NCI-H1092 treated with DMSO at 0.1 percent for 48 hours (cell line): ENCODE measurements around the gene AOC1.

ENCODE experiments used
- DNase-seq: peaks from one replicate; lab custom pipeline; 2025; lab: John Stamatoyannopoulos, UW

AOC1 gene

DNA sequence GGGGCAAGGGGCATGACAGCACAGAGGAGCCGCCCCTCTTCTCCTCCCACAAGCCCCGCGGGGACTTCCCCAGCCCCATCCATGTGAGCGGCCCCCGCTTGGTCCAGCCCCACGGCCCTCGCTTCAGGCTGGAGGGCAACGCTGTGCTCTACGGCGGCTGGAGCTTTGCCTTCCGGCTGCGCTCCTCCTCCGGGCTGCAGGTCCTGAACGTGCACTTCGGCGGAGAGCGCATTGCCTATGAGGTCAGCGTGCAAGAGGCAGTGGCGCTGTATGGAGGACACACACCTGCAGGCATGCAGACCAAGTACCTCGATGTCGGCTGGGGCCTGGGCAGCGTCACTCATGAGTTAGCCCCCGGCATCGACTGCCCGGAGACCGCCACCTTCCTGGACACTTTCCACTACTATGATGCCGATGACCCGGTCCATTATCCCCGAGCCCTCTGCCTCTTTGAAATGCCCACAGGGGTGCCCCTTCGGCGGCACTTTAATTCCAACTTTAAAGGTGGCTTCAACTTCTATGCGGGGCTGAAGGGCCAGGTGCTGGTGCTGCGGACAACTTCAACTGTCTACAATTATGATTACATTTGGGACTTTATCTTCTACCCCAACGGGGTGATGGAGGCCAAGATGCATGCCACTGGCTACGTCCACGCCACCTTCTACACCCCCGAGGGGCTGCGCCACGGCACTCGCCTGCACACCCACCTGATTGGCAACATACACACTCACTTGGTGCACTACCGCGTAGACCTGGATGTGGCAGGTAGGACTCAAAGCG lies 5.1 kb downstream of the AOC1 start:
- DNase-seq, result no peak

DNA sequence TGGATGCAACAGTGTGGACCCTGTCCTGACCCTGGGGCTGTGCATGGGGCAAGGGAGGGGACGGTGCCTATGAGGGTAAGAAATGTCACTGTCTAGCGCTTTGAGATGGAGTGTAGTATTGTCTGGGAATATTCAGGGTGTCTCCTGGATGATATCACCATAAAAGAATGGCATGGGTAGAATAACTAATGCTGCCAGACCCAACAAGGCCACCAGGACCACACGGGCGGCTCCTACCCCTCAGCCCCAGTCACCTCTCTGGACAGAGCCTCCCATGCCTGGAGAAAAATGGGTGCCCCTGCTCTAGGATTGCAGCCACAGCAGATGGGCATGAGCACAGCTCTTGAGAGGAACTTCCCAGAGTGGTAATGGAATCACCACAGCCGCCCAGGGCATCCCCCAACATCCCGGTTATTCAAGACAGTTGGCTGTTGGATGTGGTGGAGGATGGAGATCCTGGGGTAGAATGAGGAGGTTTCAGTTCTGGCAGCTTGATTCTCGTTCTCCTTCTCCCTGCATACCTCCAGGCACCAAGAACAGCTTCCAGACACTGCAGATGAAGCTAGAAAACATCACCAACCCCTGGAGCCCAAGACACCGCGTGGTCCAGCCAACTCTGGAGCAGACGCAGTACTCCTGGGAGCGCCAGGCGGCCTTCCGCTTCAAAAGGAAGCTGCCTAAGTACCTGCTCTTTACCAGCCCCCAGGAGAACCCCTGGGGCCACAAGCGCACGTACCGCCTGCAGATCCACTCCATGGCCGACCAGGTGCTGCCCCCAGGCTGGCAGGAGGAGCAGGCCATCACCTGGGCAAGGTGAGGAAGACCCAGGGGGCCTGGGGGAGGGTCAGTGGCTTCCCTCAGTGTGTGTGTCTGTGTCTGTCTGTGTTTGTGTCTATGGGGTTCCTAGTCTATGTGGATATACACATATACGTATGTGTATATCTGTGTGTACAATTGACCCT lies 6.2 kb downstream of the AOC1 start:
- no peak for DNase-seq

DNA sequence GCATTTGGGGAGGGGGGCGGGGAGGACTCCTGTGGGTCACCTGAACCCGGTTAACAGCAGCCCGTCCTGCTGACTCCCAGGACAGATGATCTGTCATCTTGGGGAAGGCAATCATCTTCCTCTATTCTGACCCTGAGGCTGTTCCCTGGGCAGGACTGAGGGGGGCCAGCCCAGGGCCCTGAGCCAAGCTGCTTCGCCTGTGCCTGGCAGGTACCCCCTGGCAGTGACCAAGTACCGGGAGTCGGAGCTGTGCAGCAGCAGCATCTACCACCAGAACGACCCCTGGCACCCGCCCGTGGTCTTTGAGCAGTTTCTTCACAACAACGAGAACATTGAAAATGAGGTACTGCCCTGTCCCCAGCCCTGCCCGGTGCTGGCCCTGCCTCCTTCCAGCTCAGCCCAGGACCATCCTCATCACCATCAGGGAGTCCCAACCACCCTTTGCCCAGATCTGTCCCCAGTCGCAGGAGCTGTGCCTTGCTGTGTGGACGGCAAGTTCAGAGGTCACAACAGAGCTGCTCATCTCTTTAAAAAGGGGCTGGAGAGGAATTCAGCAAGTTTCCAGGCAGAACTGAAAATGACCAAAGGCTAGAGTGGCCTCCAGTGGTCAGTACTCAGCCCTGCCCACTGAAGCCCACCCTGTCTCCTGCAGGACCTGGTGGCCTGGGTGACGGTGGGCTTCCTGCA lies 8.1 kb downstream of the AOC1 start:
- no peak for DNase-seq

DNA sequence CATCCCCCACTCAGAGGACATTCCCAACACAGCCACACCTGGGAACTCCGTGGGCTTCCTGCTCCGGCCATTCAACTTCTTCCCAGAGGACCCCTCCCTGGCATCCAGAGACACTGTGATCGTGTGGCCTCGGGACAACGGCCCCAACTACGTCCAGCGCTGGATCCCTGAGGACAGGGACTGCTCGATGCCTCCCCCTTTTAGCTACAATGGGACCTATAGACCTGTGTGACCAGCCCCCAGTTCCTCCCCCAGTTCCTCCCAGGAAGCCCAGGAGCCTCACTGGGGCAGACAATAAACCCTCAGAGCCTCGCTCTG lies 8.6 kb downstream of the AOC1 start:
- no peak for DNase-seq

DNA sequence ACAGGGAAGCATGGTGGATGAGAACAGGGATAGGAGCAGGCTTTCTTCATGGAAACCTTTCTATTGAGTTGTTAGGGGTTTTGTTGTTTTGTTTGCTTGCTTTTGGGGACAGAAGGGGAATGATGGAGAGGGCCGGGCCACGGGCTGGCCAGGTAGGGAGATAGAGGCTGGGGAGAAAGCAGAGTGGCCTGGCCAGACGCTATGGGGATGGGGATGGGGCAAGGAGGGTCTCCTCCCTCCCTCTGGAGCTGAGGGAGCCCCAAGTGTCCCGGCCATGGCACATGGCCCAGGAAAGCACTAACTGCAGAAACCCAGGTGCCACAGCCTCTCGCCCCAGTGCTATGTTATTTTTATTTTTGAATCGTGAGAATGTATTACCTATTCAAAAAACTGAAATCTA lies 10.0 kb downstream of the AOC1 start:
- DNase-seq, result no peak

DNA sequence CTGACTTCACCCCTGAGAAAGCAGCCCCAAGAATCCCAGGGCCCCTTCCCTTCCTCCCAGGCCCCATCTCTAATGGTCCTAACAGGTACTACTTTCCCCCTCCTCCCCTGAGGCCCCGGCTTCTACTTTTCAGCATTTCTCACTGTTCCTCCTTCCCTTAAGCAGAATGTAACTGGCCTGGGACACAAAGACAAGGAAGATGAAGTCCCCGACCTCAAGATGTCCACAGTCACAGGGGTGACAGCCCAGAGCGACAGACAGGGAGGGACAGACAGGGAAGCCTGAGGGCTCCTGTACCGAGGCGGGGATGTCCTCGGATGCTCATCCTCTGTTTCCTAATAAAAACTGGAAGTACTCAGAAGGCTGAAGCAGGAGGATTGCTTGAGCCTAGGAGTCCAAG lies 11.6 kb downstream of the AOC1 start:
- DNase-seq, result no peak

DNA sequence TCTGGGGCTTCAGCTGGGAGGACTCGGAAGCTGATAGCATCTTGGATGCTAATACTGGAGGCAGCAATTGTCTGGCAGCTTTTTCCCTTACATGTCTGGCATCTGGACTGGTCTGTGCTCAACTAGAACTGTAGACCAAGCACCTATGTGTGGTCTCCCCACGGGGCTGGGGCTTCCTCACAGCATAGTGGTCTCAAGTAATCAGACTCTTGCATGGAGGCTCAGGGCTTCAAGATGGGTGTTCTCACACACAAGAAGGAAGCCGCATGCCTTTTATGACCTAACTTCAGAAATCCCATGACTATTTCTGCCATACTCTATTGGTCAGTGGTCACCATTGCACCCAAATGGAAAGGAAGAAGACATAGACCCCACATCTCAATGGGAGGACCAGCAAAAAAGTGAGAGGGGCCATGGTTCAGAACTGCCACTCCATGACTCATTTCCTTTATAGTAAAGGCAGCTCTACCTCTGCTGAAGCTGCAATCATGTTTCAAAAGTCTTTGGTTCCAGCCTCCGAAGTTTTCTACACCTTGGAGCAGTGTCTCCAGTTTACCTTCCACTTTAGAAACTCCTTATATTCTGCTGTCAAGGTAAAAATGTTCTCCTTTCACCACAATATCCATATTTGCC lies 14.7 kb downstream of the AOC1 start:
- DNase-seq, result no peak

DNA sequence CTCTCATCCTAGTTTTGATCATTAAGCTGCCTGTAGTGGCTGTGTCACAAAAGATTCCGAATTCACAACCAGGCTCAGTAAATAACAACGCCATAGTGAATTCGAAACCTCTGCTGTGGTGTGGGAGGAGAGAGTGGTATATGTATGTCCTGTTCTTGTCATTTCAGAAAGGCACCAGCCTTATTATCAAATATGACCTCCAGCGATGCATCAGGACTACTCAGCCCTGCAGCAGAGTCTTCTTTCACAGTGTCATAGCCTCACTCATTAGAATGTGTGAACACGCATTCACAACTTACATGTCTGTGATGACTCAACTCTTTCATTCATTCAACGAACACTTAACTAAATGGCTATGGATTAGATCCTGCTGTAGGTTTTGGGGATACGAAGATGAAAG lies 15.3 kb downstream of the AOC1 start:
- no peak for DNase-seq

DNA sequence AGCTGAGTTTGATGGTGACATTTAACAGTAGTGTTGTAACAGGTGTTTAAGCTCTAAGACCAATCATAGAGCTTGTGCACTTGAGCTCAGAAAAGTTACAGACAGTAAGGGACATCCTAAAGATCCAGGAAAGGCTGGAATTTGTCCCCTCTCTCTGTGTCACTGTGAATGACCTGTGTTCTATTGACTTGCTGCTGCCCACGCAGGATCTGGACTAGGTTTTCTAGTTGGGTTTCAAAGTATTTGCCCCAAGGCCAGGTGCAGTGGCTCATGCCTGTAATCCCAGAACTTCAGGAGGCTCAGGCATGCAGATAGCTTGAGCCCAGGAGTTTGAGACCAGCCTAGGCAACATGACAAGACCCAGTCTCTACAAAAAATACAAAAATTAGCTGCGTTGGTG lies 17.1 kb downstream of the AOC1 start:
- DNase-seq, result no peak

DNA sequence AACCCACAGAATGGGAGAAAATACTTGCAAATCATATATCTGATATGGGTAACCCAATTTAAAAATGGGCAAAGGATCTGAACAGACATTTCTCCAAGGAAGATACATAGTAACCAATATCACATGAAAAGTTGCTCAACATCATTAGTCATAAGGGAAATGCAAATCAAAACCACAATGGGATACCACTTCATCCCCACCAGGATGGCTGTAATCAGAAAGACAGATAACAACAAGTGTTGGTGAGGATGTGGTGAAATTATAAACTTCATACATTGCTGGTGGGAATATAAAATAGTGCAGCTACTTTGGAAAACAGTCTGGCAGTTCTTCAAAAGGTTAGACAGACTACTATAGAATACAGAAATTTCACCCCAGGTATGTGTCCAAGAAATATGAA lies 19.3 kb downstream of the AOC1 start:
- DNase-seq, result no peak

DNA sequence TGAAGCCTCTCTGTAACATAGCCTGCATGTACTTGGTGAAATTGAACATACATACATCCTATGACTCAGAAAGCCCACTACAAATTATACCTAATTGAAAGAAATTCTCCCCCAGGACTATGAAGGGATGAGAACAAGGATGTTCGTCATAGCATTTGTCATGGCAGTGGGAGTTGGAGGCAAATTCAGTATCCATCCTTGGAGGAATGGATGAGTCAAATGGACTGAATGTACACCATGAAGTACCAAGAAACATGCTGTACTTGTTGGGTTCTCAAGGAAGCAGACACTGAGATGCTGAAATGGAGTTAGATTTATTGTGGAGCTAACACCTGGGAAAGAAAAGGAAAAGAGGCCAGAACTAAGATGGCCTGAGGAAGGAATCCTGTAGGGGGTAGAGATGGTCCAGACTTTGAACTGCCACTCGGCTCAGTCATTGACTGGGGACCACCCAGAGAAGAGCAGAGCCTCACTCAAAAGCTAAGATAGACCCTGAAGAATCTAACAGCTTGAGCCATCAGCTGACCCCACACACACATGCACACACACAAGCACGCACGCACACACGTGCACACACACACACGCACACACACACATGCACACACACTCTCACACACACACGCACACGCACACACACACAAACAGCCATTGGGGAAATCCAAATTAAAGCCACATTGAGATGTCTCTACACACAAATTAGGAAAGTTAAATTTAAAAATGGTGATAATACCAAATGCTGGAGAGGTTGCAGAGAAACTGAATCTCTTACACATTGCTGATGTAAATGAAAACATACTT lies 22.3 kb downstream of the AOC1 start:
- no peak for DNase-seq

DNA sequence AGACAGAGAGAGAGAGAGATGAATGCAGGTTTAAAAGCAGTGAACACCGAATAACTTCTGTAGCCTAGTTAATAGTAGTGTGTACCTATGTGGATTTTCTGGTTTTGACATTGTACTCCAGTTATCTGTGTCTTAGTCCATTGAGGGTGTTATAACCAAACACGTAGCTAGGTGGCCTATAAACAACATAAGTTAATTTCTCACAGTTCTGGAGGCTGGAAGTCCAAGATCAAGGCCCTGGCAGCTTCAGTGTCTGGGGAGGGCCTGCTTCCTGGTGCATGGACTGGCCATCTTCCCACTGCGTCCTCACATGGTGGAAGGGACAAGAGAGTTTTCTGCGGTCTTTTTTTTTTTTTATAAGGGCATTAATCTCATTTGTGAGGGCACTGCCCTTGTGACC lies 23.5 kb downstream of the AOC1 start:
- no peak for DNase-seq

DNA sequence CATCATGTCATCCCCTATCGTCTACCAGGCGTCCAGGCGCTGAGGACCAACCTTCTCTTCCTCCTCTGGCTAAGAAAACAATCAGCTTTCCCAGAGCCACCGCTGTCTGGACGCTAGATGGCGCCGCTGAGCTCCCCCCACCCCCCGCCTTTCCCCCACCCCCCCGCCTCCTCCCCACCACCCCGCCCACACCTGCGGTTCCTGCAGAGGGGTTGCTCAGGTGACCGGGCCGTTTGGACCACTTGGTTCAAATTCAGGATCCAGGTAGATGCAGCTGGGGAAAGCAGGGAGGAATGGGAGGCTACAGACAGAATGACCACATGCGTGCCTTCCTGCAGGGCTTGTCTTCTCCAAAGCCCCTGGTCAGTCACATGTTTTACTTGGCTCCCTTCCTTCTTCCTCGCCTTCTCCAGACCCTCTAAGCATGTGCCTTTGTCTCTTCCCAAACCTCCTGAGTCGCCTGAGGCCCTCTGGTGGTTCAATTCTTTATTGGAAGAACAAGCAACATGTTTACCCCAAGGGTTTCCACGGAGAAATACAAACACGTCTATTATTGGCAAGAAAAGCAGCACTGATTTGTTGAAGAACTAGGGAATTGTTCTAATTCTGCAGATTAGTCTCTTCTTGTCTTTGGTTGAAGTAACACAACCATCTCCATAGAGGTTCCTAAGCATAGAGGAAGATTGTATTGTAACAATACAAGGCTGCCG lies 24.7 kb downstream of the AOC1 start:
- DNase-seq, result peak; percentile 91

DNA sequence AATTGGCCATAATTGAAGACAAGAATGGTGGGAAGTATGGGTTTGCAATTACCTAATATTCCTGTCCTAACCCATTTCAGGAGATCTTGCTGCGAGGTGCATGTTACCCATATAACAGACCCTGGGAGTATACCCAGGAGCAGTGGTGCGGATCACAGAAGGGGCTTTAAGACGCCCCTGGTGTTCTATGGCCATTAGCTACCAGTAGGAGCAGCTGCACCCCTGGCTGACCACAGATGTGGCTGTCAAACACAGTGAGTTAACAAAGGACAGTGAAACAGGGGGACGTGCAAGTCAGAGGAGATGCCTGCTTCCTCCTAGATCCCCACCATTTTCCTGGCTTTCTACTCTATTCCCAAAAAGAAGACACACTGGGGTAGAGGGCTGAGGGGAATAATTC lies 25.2 kb downstream of the AOC1 start:
- DNase-seq, result peak; percentile 6

DNA sequence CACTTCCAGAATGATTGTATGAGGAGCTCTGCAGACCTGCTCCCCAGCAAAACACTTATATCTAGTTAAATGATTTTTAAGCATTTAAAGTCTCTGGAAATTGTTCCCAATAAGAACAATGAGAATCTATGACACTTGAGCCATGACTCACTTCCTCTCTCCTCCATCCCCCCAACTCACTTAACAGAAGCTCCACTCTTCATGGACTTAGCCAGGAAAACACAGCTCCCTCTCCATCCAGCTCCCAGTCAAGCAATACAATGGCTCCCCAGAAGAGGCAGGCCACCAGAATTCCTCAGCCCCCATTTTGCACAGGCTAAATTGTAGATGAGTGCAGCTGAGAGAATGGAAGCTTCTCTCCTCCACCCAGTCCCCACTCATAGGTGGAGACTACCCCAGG lies 27.0 kb downstream of the AOC1 start:
- DNase-seq, result no peak

DNA sequence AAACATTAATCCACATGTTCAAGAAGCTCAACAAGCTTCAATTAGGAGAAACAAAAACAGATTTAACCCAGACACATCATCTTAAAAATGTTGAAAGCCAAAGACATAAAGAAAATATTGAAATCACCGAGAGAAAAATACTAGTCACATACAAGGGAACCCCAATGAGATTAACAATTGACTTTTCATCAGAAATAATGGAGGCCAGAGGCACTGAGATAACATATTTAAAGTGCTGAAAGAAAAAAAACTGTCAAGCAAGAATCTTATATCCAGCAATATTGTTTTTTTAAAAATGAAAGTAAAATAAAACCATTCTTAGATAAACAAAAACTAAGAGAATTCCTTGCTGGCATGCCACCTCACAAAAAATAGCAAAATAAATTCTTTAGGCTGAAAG lies 28.9 kb downstream of the AOC1 start:
- DNase-seq, result no peak

DNA sequence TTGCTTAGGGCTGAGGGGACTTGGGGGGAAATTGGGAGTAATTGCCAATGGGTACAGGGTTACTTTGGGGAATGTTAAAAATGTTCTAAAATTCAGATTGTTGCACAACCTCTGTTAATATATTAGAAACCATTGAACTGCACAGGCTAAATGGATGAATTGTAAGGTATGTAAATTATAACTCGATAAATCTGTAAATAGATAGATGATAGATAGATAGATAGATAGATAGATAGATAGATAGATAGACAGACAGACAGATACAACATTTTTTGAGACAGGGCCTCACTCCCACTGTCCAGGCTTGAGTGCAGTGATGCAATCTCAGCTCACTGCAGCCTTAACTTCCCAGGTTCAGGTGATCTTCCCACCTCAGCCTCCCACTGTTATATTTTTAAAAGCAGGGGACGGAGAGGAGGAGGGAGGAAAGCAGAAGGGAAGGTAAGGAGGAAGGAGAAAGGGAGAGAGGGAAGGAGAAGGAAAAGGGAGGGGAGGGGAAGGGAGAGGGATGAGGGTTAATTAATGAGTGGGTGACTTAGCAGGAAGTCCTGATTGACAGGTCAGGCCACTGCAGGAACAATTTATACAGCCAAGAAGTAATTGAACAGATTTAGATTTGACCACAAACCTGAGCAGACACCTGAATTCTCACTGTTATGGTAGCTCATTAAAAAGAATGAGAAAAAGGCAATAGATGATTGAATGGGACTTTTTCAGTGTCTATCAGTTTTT lies 38.7 kb downstream of the AOC1 start:
- DNase-seq, result no peak

DNA sequence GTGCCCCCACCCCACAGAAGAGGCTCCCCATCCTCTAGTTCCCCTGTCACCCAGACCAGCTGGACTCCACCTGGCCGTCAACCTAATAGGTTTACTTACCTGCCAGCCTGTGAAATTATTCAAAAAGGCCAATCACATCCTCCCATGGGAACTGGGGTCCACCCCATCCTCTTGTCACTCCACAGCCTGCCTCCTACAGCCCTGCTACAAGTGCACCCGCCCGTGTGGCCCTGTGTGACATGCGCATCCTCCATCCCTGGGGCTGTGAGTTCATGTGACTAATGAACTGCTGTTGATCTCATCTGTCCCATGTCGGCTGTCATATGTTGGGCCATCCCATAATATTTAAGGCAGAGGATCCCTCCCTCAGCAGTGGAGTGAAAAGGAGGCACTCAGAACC lies 39.4 kb downstream of the AOC1 start:
- no peak for DNase-seq

DNA sequence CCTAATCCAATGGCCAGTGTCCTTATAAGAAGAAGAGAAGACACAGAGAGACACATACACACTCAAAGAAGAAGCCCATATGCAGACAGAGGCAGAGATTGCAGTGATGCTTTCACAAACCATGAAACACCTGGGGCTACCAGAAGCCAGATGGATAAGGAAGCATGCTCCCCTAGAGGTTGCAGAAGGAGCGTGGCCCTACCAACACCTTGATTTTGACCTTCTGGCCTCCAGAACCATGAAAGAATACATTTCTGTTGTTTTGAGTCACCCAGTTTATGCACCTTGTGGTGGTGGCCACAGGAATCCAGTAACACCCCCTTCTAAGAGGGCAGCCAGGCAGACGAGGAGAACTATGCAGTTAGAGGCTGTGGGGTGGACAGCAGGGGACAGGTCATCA lies 43.5 kb downstream of the AOC1 start:
- no peak for DNase-seq

DNA sequence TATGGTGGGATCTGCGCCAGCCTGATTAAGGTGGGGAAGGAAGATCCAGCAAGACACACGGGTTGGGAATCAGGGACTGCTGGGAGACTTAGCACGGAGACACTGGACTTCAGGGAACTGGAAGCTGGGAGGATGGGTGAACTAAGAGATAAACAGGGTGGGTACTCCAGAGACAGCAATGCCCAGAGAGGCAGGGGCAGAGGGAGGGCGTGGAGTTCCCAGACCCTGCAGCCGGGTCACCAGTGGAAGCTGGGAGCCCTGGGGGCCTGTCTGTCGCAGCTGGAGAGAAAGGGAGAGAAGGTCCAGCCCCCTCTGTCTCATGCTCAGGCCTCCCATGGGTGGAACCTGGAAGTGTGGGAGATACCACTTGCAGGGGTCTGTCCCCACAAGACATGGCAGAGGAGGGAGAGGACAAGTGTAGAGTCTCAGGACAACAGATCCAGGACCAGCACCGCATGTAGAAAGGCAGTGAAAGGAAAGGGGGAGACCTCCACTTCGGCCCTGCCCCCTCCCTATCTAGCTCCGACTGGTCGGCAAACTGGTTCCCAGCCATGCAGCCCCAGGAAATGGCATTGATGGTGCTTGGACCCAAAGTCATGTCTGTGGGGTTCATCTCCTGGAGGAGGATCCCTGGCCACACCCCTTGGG lies 44.4 kb downstream of the AOC1 start:
- no peak for DNase-seq
